HEK293T (cell line): ENCODE measurements around the gene ROR1.

Experiments used
- CTCF ChIA-PET: fragments of 350-600 bp; formaldehyde crosslinking; extraction: SDS; loops from one replicate; lab custom pipeline; 2021; ENCODE audit warnings: antibody characterized with exemption, inconsistent platforms; lab: Yijun Ruan, JAX
- POLR2A ChIA-PET: fragments of 350-600 bp; formaldehyde crosslinking; extraction: SDS; loops from one replicate; lab custom pipeline; 2020; ENCODE audit warnings: antibody characterized with exemption, inconsistent platforms; lab: Yijun Ruan, JAX
- DNase-seq: peaks from one replicate; pipeline ENCODE4 v3.0.0; 2012; ENCODE audit warnings: mixed read lengths; ENCODE audit errors: extremely low spot score
- ARNT ChIP-seq: fragments of 450-650 bp; IDR thresholded peaks from 2 replicates; pipeline ENCODE4 v1.6.1; 2017; ENCODE audit warnings: mild to moderate bottlenecking
- BHLHE40 ChIP-seq: fragments of 450-650 bp; IDR thresholded peaks from 2 replicates; pipeline ENCODE4 v1.6.1; 2016; ENCODE audit warnings: mild to moderate bottlenecking, moderate library complexity, borderline replicate concordance
- CTBP1 ChIP-seq: fragments of 450-650 bp; IDR thresholded peaks from 2 replicates; pipeline ENCODE4 v1.6.1; 2016; ENCODE audit warnings: borderline replicate concordance
- ELF4 ChIP-seq: fragments of 450-650 bp; IDR thresholded peaks from 2 replicates; pipeline ENCODE4 v1.6.1; 2017; ENCODE audit warnings: antibody characterized with exemption
- FOXA1 ChIP-seq: fragments of 450-650 bp; IDR thresholded peaks from 2 replicates; pipeline ENCODE4 v1.6.1; 2016; ENCODE audit warnings: mild to moderate bottlenecking
- FOXK2 ChIP-seq: fragments of 450-650 bp; IDR thresholded peaks from 2 replicates; pipeline ENCODE4 v1.6.1; 2016; ENCODE audit warnings: mild to moderate bottlenecking
- FOXM1 ChIP-seq: fragments of 450-650 bp; IDR thresholded peaks from 2 replicates; pipeline ENCODE4 v1.6.1; 2017; ENCODE audit warnings: mild to moderate bottlenecking, borderline replicate concordance
- HDGF ChIP-seq: fragments of 450-650 bp; IDR thresholded peaks from 2 replicates; pipeline ENCODE4 v1.6.1; 2017; ENCODE audit warnings: antibody characterized with exemption, borderline replicate concordance
- L3MBTL2 ChIP-seq: fragments of 450-650 bp; conservative IDR thresholded peaks from 2 replicates; pipeline ENCODE4 v1.6.1; 2016; ENCODE audit warnings: mild to moderate bottlenecking
- LEF1 ChIP-seq: fragments of 450-650 bp; IDR thresholded peaks from 2 replicates; pipeline ENCODE4 v1.6.1; 2017; ENCODE audit warnings: mild to moderate bottlenecking, borderline replicate concordance
- NFRKB ChIP-seq: fragments of 450-650 bp; IDR thresholded peaks from 2 replicates; pipeline ENCODE4 v1.6.1; 2016; ENCODE audit warnings: mild to moderate bottlenecking, moderate library complexity
- SP1 ChIP-seq: fragments of 450-650 bp; IDR thresholded peaks from 2 replicates; pipeline ENCODE4 v1.6.1; 2017
- SUZ12 ChIP-seq: fragments of 450-650 bp; IDR thresholded peaks from 2 replicates; pipeline ENCODE4 v1.6.1; 2016; ENCODE audit warnings: mild to moderate bottlenecking
- TARDBP ChIP-seq: fragments of 450-650 bp; IDR thresholded peaks from 2 replicates; pipeline ENCODE4 v1.6.1; 2016
- ZNF384 ChIP-seq: fragments of 450-650 bp; IDR thresholded peaks from 2 replicates; pipeline ENCODE4 v1.6.1; 2016
- TF ChIP-seq, protein P1 (sequence below): fragments of 450-650 bp; IDR thresholded peaks from 2 replicates; pipeline ENCODE4 v1.6.1; 2016

Gene ROR1

DNA sequence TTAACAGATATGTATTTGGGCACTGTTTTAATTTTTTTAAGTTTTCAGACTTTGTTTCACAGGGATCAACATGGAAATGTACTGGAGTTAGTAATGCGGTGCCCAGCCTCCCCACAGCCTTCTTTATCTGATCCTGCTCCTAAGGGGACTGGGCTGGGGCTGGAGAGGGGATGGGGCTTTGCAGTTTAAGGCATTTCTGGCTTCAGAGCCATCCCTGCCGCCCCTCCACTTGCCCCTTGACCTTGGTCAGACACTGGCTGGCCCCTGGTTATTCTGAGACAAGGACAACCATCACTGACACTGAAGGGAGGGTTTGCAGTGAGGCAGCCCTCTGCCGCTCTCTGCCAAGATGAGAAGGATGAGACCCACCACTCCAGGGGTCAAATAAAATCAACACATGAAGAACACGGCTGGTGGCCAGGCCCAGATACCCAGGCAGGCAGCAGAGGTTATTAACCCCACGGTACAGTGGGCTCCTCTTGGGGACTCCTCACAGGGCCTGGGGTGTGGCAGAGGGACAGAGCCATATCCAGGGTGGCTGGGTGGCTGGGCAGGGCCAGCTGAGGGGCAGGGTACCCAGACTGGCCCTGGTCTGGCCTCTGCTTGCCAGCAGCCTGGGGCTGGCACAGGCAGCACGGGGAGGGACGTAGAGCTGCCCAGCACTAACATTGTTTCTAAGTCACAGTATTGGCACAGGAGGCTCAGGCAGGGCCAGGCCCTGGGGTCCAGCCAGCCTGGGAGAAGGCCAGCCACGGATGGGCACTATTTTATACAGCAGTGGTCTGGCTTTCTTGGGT lies 422.5 kb downstream of the ROR1 start:
- ChIA-PET POLR2A (no interaction called here), CTCF (no interaction called here)
- no peak for DNase-seq
- TF ChIP-seq CTBP1 (no peak), NFRKB (no peak), SP1 (no peak), LEF1 (no peak), FOXM1 (no peak), HDGF (no peak), FOXK2 (no peak), ZNF384 (no peak), ELF4 (no peak), L3MBTL2 (no peak), SUZ12 (no peak), ARNT (no peak), TARDBP (no peak), FOXA1 (no peak), BHLHE40 (no peak)
- TF ChIP-seq, protein P1, sequence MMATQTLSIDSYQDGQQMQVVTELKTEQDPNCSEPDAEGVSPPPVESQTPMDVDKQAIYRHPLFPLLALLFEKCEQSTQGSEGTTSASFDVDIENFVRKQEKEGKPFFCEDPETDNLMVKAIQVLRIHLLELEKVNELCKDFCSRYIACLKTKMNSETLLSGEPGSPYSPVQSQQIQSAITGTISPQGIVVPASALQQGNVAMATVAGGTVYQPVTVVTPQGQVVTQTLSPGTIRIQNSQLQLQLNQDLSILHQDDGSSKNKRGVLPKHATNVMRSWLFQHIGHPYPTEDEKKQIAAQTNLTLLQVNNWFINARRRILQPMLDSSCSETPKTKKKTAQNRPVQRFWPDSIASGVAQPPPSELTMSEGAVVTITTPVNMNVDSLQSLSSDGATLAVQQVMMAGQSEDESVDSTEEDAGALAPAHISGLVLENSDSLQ, result no peak

DNA sequence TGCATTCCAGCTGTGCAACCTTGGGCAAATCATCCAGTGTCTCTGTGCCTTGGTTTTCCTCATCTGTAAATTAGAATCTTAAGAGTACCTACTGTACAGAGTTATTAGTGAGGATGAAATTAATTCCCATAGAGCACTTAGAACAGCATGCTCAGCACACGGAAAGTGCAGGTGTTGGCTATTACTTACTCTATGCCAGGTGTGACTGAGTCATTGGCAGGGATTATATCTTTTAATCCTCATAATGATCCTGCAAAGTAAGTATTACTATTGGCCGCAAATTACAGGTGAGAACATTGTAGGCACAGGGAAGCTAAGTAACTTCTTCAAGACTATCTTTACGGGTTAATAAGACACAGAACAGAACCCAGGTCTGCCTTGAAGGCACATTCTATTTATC lies 423.3 kb downstream of the ROR1 start:
- CTCF ChIA-PET, result interaction anchor here (0.6 kb wide), 1 partner anchor 641 kb away, joined by 3 read pairs; no protein-coding TSS in a partner anchor
- DNase-seq, result no peak
- POLR2A ChIA-PET, result no interaction called here
- TF ChIP-seq TARDBP (no peak), FOXA1 (no peak), ZNF384 (no peak), L3MBTL2 (no peak), CTBP1 (no peak), LEF1 (no peak), BHLHE40 (no peak), FOXM1 (no peak), SP1 (no peak), FOXK2 (no peak), SUZ12 (no peak), ARNT (no peak), HDGF (no peak), ELF4 (no peak), NFRKB (no peak)
- TF ChIP-seq, protein P1, result no peak

DNA sequence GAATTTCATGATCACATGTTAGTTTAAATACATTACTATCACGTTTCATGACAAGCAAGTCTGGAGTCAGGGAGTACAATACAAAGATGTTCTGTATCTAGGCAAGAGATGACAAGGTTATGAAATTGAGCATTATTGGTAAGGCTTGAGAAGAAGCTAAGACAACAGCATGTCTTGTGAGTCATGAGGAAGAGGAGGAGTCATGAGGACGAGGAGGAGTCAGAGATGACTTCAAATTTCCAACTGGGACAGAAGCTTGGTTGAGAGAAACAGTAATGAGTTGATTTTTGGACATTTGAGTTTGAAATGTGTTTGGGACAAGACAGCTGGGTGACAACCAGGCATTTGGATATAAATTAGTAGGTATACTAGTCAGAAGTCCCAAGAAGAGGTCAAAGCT lies 425.3 kb downstream of the ROR1 start:
- TF ChIP-seq TARDBP (no peak), ELF4 (no peak), FOXA1 (no peak), BHLHE40 (no peak), ZNF384 (no peak), CTBP1 (no peak)
- POLR2A ChIA-PET, result no interaction called here
- CTCF ChIA-PET, result no interaction called here
- DNase-seq, result no peak

DNA sequence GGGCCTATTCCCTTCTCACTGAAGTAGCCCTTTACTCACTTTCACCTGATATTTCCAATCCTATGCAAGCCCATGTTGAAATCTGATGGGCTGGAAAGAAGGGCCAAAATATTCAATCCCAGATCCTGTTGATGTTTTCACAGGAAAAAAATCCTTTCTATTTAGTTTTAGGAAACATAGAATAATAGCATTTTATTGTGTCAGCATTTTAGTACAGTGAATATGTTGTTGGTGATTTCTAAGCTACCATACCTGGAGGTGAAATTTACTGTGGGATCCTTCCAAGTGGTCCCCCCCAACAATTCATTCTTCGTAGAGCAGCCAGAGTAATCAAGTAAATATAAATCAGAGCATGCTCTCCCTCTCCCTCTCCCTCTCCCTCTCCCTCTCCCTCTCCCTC lies 426.2 kb downstream of the ROR1 start:
- ChIA-PET POLR2A (no interaction called here), CTCF (no interaction called here)
- no peak for DNase-seq
- TF ChIP-seq SUZ12 (no peak), NFRKB (no peak), FOXA1 (no peak), SP1 (no peak), ELF4 (no peak), ZNF384 (no peak), HDGF (no peak), L3MBTL2 (no peak), ARNT (no peak), LEF1 (no peak), TARDBP (no peak), CTBP1 (no peak), FOXK2 (no peak), BHLHE40 (no peak), FOXM1 (no peak)
- TF ChIP-seq, protein P1, result no peak

DNA sequence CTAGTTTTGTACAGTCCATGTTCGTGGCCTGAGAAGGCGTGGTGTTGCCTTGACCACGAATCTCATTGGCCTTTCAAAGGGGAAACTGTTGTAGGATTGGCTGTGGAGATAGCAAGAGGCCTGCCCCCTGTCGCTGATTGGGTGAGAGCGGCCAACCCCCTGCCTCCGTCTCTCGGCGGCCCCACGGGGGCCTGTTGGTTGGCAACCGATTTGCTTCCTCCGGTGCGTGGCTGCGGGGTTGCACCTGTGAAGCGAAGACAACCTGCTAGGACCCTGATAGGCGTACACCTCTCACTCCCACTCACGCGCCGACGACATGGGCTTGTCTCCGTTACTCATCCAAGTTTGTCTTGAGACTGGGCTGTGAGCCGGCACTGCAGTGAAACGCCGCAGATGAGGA lies 429.6 kb downstream of the ROR1 start, which contains the start of gene UBE2U:
TSS of gene UBE2U (plus strand) at position 204 of the 400 bp plus-strand sequence. CDS start 428 bp downstream, outside the sequence.
- ChIA-PET POLR2A (no interaction called here), CTCF (no interaction called here)
- TF ChIP-seq FOXA1 (no peak), ARNT (no peak), HDGF (no peak), SP1 (no peak), NFRKB (no peak)
- TF ChIP-seq, protein P1, result no peak

DNA sequence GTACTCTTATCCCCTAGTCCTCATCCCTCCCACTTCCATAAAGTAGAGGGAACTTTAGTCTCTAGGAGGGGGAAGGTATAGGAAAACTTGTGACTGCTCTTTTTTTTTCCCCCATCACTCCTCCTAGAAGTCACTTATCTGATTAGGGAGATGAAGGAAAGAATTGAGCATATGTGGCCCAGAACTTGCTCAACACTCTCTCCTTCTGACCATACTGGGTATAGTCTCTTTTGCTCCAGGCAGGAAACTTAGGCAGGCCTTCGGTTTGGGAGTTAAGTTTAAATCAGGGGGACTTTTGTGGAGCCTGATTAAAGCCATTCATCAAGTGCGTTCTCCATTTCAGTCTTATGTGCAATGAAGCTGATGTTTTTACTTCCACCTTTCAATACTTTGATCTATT lies 435.4 kb downstream of the ROR1 start:
- POLR2A ChIA-PET, result no interaction called here
- TF ChIP-seq BHLHE40 (no peak), SUZ12 (no peak), HDGF (no peak), ZNF384 (no peak), ELF4 (no peak), CTBP1 (no peak)
- no peak for DNase-seq
- CTCF ChIA-PET, result no interaction called here

More for the DNA sequence above, 429.6 kb downstream of the ROR1 start, which contains the start of gene UBE2U:
- DNase-seq, result no peak
